MM.1S (cell line): ENCODE measurements around the gene GNL3L.

Experiments used
- CTCF ChIP-seq: fragments of 300-600 bp; sonication (generic); IDR thresholded peaks from 2 replicates; pipeline ENCODE4 v1.5.1; 2016; ENCODE audit warnings: antibody characterized with exemption, low read length, mixed read lengths
- EZH2 ChIP-seq: fragments of 300-600 bp; sonication (generic); optimal IDR thresholded peaks from 2 replicates; pipeline ENCODE3; 2017; ENCODE audit warnings: low read depth, mild to moderate bottlenecking, antibody characterized with exemption, low read length, mixed read lengths
- EZH2phosphoT487 ChIP-seq: fragments of 300-600 bp; sonication (generic); IDR thresholded peaks from 2 replicates; pipeline ENCODE4 v1.6.1; 2018; ENCODE audit warnings: antibody characterized with exemption, low read length

DNA sequence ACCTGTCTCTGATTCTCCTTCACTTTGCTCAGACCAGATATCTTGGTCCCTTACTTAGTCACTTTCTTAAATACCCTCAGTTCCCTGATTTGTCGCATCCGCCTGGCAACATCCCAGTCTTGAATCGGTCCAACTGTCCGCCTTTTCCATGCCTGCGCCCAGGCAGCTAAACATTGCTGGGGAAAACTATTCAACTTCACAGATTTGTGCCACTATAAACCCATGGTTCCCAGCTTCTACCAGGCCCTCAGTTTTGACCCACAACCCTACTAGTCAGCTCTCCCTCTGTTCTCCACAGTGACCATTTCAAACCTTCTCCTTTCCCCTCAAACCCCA lies 33.5 kb upstream of the GNL3L start:
- TF ChIP-seq CTCF (no peak), EZH2 (no peak), EZH2phosphoT487 (no peak)
